Stimulated activated naive B cell treated with anti-CD40 and anti-IgM and Interleukin-4, amounts not matched to agents 10 μg/mL and 1 μg/mL and 100 μg/mL, for 72 hours (primary cell): ENCODE results near the gene ADGRD2.

Experiments used
- ATAC-seq, 2 donors: fragments of 150-1000 bp; cut with Tn5 transposase; replicated peaks; 2 replicates each; pipeline ENCODE4 v1.10.0; 2021; ENCODE audit warnings: moderate library complexity in 1 of 2
- DNase-seq: peaks from one replicate; pipeline ENCODE4 v3.0.0; 2021
- H3K27ac Mint-ChIP-seq: one replicate; pipeline ENCODE4 v1.8.0; 2022; ENCODE audit warnings: mild to moderate bottlenecking, mixed read lengths
- H3K27me3 Mint-ChIP-seq, 2 donors: one replicate each; pipeline ENCODE4 v1.8.0; 2022; ENCODE audit warnings: mixed read lengths in 2 of 2
- H3K36me3 Mint-ChIP-seq, 2 donors: one replicate each; pipeline ENCODE4 v1.8.0; 2022; ENCODE audit warnings: mixed read lengths in 2 of 2, mild to moderate bottlenecking in 1 of 2
- H3K4me1 Mint-ChIP-seq, 2 donors: one replicate each; pipeline ENCODE4 v1.8.0; 2022; ENCODE audit warnings: mixed read lengths in 2 of 2, mild to moderate bottlenecking in 1 of 2
- H3K4me3 Mint-ChIP-seq, 2 donors: one replicate each; pipeline ENCODE4 v1.8.0; 2022; ENCODE audit warnings: mild to moderate bottlenecking in 2 of 2, mixed read lengths in 2 of 2, moderate library complexity in 1 of 2
- H3K9me3 Mint-ChIP-seq, 2 donors: one replicate each; pipeline ENCODE4 v1.8.0; 2022; ENCODE audit warnings: mixed read lengths in 2 of 2, mild to moderate bottlenecking in 1 of 2

Gene ADGRD2

GRCh38 chr9:124505901-124506346 lies 55.7 kb downstream of the ADGRD2 start:
- Mint-ChIP-seq H3K4me1 (peaks cover 7 to 10% of the 10 kb centered on the region in 2 donors), H3K9me3 (no peaks in the 10 kb centered on the region), H3K27ac (no peak overlapping the region), H3K27me3 (peaks cover 32 to 69% of the 10 kb centered on the region in 2 donors), H3K4me3 (no peak overlapping the region), H3K36me3 (peaks cover 4 to 8% of the 10 kb centered on the region in 2 donors)
- DNase-seq (no peak), ATAC-seq (no peak)

DNA sequence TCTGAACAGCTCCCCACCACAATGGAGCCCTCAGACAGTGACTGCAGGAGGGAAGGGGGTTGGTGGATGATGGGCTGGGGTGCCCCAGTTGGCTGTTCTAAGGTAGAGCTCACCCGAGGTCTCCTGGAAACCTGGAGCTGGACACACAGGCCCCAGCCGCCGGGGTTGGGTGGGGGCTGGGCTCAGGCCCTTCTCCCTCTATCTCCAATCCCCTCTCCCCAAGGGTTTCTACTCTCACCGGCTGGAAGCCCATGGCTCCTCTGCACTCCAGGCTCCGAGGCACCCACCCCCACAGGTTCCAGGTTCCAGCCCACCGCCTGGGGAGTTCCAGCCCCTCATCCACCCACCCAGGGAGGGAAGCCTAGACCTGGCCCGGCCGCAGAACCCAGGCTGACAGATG lies 56.2 kb downstream of the ADGRD2 start:
- Mint-ChIP-seq H3K27ac (no peak overlapping the region), H3K4me1 (peaks cover 6 to 8% of the 10 kb centered on the region in 2 donors), H3K27me3 (peaks cover 31 to 72% of the 10 kb centered on the region in 2 donors), H3K9me3 (no peaks in the 10 kb centered on the region), H3K36me3 (peaks cover 4 to 8% of the 10 kb centered on the region in 2 donors), H3K4me3 (no peak overlapping the region)
- ATAC-seq (no peak), DNase-seq (no peak)

DNA sequence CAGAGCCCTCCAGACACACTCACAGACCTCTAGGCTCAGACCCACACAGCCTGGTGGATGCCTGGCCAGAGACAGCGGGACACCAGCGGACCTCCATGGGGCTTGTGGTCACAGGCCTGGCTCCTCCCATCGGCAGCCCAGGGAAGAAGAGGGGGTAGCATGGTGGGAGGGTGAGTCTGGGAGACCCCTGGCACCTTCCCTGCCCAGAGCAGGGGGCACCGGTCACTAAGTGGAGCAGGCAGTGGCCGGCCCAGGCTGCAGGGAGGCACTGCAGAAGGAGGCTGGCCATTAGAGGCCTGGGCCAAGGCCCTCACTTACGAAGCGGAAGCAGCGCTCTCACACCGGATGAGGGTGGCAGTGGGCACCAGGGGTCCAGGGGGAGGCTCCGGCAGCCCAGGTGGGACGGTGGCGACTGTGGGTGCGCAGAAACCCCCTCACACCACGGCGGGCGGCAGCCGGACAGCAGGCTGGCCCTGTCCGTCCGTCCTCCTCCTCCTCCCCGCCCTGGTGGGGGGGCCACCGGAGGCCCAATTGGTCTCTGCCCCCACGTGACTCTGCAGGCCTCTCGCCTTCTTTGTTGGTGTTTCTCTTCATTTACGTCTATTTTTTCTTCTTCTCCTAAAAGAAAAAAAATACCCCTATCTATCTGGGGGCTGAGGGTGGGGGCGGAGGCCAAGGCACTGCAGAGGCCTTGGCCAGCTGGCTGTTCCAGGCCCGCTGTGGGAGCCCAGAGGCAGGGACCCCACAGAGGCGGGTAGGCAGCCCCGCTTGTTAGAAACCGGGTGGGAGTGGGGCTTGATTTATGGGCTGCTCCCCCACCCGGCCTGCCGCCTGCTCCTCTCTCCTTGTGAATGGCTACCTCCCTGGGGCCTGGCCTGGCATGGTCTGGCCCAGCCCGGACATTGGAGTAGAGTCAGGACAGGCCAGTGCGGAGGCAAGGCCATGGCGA lies 57.0 kb downstream of the ADGRD2 start, which contains the start of gene NR5A1:
NR5A1 (minus strand) TSS at position 469 of the 949 bp plus-strand sequence. CDS start 4,004 bp downstream, outside the sequence.
- DNase-seq (no peak), ATAC-seq (no peak)
- H3K27me3 Mint-ChIP-seq: peaks cover 31 to 72% of the 10 kb centered on the region in 2 donors
- no peak within 1 kb of the TSS for H3K4me3 Mint-ChIP-seq
- H3K27ac Mint-ChIP-seq: no peak within 1 kb of the TSS
- H3K36me3 Mint-ChIP-seq: peaks cover 4 to 8% of the 10 kb centered on the region in 2 donors
- peaks cover 6 to 15% of the 10 kb centered on the region in 2 donors for H3K4me1 Mint-ChIP-seq
- H3K9me3 Mint-ChIP-seq: no peaks in the 10 kb centered on the region

DNA sequence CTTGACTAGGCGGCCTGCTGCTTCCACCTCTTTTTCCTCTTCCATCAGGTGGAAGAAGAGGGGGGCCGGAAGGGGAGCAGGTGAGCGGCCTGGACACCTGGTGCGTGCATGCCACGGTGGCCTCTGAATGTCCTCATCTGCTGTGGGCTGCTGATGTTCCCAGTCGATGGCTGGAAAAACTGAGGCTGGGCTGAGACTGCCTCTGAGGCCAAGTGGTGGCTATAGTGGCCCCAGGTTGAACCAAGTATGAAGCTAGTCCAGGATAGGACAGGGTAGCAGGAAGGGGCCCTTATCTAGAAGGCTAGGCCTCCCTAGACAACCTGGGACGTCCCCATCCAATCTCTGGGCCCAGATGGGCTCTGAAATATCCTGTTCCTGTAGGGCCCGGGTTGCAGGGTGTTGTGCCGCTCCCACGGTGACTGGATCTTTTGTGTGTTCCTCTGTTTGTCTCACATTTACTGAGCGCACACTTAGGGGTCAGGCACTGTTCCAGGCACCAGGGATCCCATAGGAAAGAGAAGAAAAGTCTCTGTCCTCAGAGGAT lies 57.7 kb downstream of the ADGRD2 start:
- H3K36me3 Mint-ChIP-seq: peaks cover 4 to 8% of the 10 kb centered on the region in 2 donors

DNA sequence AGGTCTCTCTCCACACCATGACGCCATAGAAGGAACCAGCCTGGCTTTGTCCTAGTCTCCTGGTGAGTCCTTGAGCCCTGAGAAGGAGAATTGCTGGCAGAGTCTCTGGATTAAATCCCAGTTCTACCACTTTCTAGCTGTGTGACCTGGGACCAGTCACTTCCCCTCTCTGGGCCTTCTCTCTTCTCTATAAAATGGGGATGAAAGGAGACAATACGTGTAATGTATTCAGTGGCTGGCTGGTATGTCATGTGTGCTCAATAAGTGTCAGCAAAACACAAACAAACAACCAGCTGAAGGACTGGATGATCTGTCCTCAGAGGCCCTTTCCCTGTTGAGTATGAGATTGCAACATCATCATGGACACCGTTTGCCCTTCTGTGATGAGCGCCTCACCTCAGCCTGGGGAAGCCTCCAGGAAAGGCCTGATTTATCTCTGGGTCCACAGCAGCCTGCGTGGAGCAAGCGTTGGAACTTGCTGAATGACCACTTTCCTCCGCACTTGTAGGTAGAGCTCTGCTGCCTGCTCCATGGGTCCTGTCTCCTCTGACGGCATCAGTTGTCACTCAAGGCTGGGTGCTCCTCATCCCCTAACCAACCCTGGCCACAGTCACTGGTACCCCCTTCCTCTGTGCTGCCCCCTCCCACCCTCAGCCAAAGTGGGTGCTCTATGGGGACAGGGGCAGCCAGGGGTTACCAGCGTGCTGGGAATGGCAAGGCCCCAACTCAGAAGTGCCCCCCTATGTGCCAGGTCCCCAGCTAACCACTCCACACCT lies 60.6 kb downstream of the ADGRD2 start:
- Mint-ChIP-seq H3K36me3 (no peaks in the 10 kb centered on the region), H3K27me3 (peaks cover 21 to 53% of the 10 kb centered on the region in 2 donors), H3K27ac (no peak overlapping the region), H3K4me3 (no peak overlapping the region), H3K9me3 (no peaks in the 10 kb centered on the region), H3K4me1 (peaks cover 0 to 7% of the 10 kb centered on the region in 2 donors)
- DNase-seq: no peak
- ATAC-seq: no peak

More for the DNA sequence above, 57.7 kb downstream of the ADGRD2 start:
- Mint-ChIP-seq H3K27ac (no peak overlapping the region), H3K4me3 (no peak overlapping the region), H3K9me3 (no peaks in the 10 kb centered on the region), H3K4me1 (peaks cover 6 to 15% of the 10 kb centered on the region in 2 donors), H3K27me3 (peaks cover 31 to 72% of the 10 kb centered on the region in 2 donors)
- DNase-seq: no peak
- no peak for ATAC-seq

DNA sequence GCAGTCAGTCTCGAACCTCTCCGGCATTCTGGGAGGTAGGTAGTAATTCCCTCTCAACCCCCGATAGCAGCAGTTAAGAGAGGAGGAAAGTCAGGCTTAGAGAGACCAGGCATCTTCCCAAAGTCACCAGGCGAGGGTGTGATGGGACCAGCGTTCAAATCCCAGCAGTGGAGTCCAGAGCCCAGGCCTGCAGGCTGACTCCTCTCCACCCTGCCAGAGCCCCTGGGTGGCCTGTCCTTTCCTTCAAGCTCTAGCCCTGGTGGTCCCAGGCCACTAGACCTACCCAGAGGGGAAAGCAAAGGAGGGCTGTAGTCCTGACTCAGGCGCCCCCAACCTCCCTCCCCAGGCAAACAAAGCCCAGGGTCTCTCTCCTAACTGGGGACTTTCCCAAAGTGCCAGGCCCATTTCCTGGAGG lies 61.2 kb downstream of the ADGRD2 start:
- no peak for DNase-seq
- peaks cover 15 to 47% of the 10 kb centered on the region in 2 donors for H3K27me3 Mint-ChIP-seq

GRCh38 chr9:124511891-124512805 lies 61.9 kb downstream of the ADGRD2 start:
- peaks cover 10 to 40% of the 10 kb centered on the region in 2 donors for H3K27me3 Mint-ChIP-seq
- H3K4me3 Mint-ChIP-seq: no peak overlapping the region
- H3K36me3 Mint-ChIP-seq: no peaks in the 10 kb centered on the region
- no peaks in the 10 kb centered on the region for H3K9me3 Mint-ChIP-seq
- DNase-seq (no peak), ATAC-seq (no peak)
- peaks cover 0 to 7% of the 10 kb centered on the region in 2 donors for H3K4me1 Mint-ChIP-seq
- H3K27ac Mint-ChIP-seq: no peak overlapping the region

More for the DNA sequence above, 61.2 kb downstream of the ADGRD2 start:
- Mint-ChIP-seq H3K36me3 (no peaks in the 10 kb centered on the region), H3K27ac (no peak overlapping the region), H3K4me3 (no peak overlapping the region), H3K9me3 (no peaks in the 10 kb centered on the region), H3K4me1 (peaks cover 0 to 7% of the 10 kb centered on the region in 2 donors)
- ATAC-seq: no peak

GRCh38 chr9:124512806-124513204 lies 62.6 kb downstream of the ADGRD2 start:
- H3K9me3 Mint-ChIP-seq: no peaks in the 10 kb centered on the region
- H3K36me3 Mint-ChIP-seq: no peaks in the 10 kb centered on the region
- ATAC-seq (no peak), DNase-seq (no peak)
- no peak overlapping the region for H3K4me3 Mint-ChIP-seq
- peaks cover 10 to 34% of the 10 kb centered on the region in 2 donors for H3K27me3 Mint-ChIP-seq
- H3K4me1 Mint-ChIP-seq: peaks cover 0 to 7% of the 10 kb centered on the region in 2 donors
- no peak overlapping the region for H3K27ac Mint-ChIP-seq

GRCh38 chr9:124513376-124513994 lies 63.2 kb downstream of the ADGRD2 start:
- Mint-ChIP-seq H3K36me3 (no peaks in the 10 kb centered on the region), H3K9me3 (no peaks in the 10 kb centered on the region), H3K27ac (no peak overlapping the region), H3K27me3 (peaks cover 10 to 30% of the 10 kb centered on the region in 2 donors), H3K4me1 (peaks cover 0 to 7% of the 10 kb centered on the region in 2 donors), H3K4me3 (no peak overlapping the region)
- ATAC-seq: no peak
- DNase-seq: no peak

DNA sequence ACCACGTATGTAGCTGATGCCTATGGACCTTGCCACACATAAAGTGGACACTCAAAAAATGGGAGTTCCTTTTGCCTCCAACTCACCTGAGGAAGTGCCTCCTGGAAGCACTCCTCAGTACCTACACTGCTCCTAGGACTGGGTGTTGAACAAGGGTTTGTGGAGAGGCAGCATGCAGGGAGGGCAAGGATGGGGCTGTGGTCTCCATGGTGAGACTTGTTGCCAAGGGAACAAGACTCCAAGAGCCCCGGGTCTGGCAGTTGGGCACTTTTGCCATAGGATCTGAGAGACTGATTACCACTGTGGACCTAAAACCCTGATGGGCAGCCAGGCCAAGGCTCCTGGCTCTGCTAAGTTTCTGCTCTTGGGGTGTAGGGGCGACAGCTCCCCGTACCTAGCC lies 63.9 kb downstream of the ADGRD2 start:
- H3K4me3 Mint-ChIP-seq: no peak overlapping the region
- ATAC-seq (no peak), DNase-seq (no peak)
- H3K27me3 Mint-ChIP-seq: peaks cover 10 to 30% of the 10 kb centered on the region in 2 donors
- peaks cover 0 to 7% of the 10 kb centered on the region in 2 donors for H3K4me1 Mint-ChIP-seq
- H3K27ac Mint-ChIP-seq: no peak overlapping the region
- H3K9me3 Mint-ChIP-seq: no peaks in the 10 kb centered on the region
- no peaks in the 10 kb centered on the region for H3K36me3 Mint-ChIP-seq

DNA sequence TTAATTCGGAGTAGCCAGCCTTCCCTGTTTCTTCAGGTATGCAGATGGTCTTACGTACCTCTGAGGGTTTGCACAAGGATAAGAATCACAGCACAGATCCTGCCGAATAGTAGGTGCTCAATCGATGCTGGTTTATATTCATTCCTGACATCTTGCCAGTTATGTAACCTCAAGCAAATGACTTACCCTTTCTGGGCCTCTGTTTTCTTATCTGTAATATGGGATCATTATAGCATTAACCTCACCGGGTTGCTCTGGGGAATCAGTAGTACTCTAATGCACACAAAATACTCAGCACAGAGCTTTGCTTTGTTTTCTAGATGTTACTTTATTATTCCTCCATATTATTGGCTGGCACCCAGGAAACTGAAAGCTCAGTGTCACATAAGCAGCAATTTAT lies 64.6 kb downstream of the ADGRD2 start:
- H3K27me3 Mint-ChIP-seq: peaks cover 10 to 30% of the 10 kb centered on the region in 2 donors
- no peaks in the 10 kb centered on the region for H3K9me3 Mint-ChIP-seq
- no peak overlapping the region for H3K27ac Mint-ChIP-seq
- DNase-seq (no peak), ATAC-seq (no peak)
- no peak overlapping the region for H3K4me3 Mint-ChIP-seq
- H3K36me3 Mint-ChIP-seq: no peaks in the 10 kb centered on the region
- peaks cover 0 to 7% of the 10 kb centered on the region in 2 donors for H3K4me1 Mint-ChIP-seq

DNA sequence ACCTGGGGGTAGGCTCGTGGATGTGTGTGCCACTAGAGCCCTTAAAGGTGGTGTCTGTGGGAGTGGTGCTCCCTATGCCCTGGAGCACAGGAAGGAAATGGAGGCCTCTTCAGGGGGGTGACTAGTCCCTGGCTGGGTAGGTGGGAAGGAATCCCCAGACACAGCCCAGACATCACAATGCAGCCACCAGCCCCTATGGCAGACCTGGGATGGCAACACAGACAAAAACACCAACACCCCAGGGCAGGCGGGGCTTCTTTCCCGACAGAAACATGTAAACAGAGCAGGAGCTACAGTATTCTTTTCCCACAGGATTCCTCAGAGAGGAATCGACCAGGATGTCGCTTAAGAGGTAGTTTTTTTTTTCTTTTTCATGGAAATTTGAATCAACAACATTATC lies 67.3 kb downstream of the ADGRD2 start:
- Mint-ChIP-seq H3K4me3 (no peak overlapping the region), H3K36me3 (peaks cover 0 to 3% of the 10 kb centered on the region in 2 donors), H3K27ac (no peak overlapping the region), H3K4me1 (no peaks in the 10 kb centered on the region), H3K27me3 (peaks cover 4 to 7% of the 10 kb centered on the region in 2 donors), H3K9me3 (no peaks in the 10 kb centered on the region)
- DNase-seq: no peak
- ATAC-seq: no peak

DNA sequence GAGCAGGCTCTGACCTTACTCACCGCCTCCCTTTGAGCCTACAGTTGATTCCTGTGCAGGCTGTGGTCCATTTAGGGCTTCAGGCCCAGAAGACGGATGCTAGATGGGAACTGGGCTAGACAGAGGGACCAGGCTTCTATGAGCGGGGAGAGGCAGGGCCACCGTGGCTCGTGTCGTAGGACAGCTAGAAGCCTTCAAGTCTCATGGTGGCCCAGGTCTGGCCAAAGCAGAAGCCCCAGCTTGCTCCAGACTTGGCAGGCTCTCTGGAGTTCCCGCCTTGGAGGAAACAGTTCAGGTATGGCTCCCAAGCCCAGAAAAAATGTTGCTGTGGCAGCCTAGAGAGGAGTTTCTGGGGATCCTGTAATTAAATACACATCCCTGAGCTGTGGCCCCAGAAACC lies 67.9 kb downstream of the ADGRD2 start:
- ATAC-seq: no peak
- no peak overlapping the region for H3K27ac Mint-ChIP-seq
- H3K4me1 Mint-ChIP-seq: no peaks in the 10 kb centered on the region
- H3K4me3 Mint-ChIP-seq: no peak overlapping the region
- DNase-seq: no peak
- H3K27me3 Mint-ChIP-seq: peaks cover 2 to 3% of the 10 kb centered on the region in 2 donors
- peaks cover 0 to 3% of the 10 kb centered on the region in 2 donors for H3K36me3 Mint-ChIP-seq
- no peaks in the 10 kb centered on the region for H3K9me3 Mint-ChIP-seq
